DLD1 (cell line): ENCODE data around the gene LRP1B.
"Not testable (repeated sequence)": the region's sequence is repeated elsewhere in the genome, so short reads cannot be mapped to it uniquely, and the experiment has no call there.

Source experiments
- in situ Hi-C: cut with HindIII; loops from 2 replicates; pipeline ENCODE4 v1.10.0; 2017; ENCODE audit warnings: low sequenced_read_pairs

LRP1B gene

GRCh38 chr2:141199711-141200110 is 931.1 kb downstream of the LRP1B start:
- in situ Hi-C loops = no loop called here

GRCh38 chr2:141195087-141195486 is 935.7 kb downstream of the LRP1B start:
- in situ Hi-C loops = no loop called here

GRCh38 chr2:141187075-141187439 is 943.8 kb downstream of the LRP1B start:
- in situ Hi-C loops = no loop called here

DNA sequence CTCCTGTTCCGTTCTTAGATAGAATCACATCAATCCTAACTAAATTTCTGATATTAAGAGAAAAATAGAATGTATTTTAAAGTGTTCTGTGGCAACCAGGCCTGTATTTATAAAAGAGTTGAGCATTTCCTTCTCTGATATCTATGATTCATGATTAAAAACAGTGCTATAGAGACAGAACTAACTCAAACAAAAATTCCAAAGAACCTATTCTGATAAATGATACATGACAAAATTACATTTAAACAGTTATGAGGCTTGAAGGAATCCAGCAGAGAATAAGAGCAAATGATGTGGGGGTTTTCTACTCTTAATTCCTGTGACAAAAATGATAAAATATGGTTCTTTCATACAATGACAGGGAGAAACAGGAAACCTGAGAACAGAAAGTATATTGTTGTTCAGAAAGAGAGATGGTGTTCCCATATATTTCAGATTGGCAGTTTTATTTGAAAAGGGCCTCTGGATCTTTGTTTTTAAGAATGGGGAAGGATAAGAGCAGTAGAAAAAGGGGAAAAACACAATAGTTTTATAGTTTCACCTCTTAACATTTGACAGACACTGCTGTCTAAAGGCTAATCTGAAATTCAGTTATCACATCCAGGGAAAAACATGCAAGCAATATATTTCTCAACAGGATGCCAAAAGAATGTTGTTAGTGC is 944.3 kb downstream of the LRP1B start:
- in situ Hi-C loops = no loop called here

GRCh38 chr2:141182246-141182645 is 948.6 kb downstream of the LRP1B start:
- in situ Hi-C loops = no loop called here

DNA sequence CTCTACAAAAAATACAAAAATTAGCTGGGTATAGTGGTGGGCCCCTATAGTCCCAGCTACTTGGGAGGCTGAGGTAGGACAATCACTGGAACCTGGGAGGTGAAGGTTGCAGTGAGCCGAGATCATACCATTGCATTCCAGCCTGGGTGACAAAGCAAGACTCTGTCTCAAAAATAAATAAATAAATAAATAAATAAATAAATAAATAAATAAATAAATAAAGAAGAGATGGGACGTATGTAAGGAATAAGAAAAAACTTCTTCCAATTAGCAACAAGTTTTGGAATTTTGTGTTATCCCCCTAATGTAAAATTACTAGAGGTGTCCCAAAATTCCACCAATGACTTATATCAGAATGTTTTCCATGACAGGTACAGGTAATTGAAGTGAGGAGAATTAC is 961.7 kb downstream of the LRP1B start:
- in situ Hi-C loops = not testable (repeated sequence)

- in situ Hi-C loops = no loop called here
Measured at GRCh38 chr2:141162314-141162713, 968.5 kb downstream of the LRP1B start.

GRCh38 chr2:141151611-141152286 is 979.1 kb downstream of the LRP1B start:
- in situ Hi-C loops = no loop called here

DNA sequence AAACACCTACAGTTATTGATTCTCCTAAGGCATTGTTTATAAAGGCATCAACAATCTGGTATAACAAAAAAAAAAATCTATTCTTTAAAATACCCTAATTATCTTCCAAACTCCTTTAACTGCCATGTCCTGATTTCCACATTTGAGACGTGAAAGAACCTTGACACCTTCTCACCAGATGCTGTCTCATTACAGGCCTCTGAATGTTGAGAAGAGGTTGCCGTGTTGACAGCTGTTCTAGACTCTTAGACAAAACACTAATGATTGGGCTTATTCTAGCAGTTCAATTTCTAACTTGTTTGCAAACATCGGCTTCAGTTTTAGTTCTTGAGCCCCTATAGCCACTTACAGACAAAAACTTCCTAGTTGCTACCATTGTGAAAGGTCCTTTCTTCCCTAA is 988.8 kb downstream of the LRP1B start:
- in situ Hi-C loops = no loop called here

- in situ Hi-C loops = no loop called here
Measured at GRCh38 chr2:141137122-141137693, 993.6 kb downstream of the LRP1B start.

GRCh38 chr2:141133883-141134282 is 996.9 kb downstream of the LRP1B start:
- in situ Hi-C loops = no loop called here

DNA sequence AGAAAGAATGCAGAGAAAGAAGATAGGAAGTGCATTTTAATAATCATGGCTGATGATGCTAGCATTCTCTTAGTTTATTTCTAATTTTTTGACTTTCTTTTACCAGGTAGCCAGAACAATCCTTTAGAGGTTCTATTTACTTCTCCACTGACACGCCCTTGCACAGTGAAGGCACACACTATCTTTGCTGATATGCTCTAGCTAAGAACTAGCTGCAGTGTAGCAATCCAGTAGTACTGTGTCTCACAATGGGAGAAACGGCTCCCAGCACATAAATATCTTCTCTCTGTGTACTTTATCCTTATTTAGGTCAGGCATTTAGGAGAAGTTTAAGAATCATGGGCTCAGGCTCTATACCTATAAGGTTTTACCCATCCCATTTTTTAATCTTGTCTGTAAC is 1005.4 kb downstream of the LRP1B start:
- in situ Hi-C loops = no loop called here

- in situ Hi-C loops = no loop called here
Measured at GRCh38 chr2:141118836-141119235, 1012.0 kb downstream of the LRP1B start.

GRCh38 chr2:141113301-141113700 is 1017.5 kb downstream of the LRP1B start:
- in situ Hi-C loops = no loop called here

DNA sequence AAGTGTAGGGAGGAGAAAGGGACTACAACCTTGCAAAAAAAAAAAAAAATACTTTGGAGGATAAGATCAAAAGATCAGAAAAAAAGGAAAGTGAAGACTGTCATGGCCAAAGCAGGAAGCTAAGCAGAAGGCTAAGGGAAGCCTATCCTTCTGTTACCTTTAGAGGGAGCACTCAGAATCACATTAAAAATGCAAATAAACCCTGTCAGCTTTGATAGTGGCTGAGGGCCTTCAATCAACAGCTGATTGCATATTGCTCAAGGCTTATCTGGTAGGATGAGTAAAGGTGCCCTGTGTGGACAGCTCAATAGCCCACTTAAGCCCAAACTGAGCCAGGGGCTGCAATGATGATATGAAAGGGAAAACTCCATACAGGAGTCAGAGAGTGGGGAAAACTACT is 1021.2 kb downstream of the LRP1B start:
- in situ Hi-C loops = no loop called here

DNA sequence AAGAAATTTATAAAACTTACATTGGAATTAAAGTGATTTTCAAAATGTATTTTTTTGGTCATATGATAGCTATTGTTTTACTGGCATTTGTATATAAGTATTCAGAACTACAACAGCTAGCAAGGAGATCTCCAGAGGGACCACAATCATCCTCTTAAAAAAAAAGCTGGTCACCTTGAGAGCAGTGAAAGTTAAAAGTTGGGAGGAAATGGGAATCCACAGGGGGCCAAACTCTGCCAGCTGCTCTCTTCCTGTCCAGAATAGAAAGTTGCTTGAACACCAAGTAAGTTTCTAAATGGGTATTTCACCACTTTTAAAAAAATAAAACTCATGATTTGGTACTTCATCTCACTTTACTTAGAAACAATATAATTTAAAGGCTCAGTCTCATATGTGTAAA is 1025.1 kb downstream of the LRP1B start:
- in situ Hi-C loops = no loop called here

- in situ Hi-C loops = no loop called here
Measured at GRCh38 chr2:141103216-141103615, 1027.6 kb downstream of the LRP1B start.

DNA sequence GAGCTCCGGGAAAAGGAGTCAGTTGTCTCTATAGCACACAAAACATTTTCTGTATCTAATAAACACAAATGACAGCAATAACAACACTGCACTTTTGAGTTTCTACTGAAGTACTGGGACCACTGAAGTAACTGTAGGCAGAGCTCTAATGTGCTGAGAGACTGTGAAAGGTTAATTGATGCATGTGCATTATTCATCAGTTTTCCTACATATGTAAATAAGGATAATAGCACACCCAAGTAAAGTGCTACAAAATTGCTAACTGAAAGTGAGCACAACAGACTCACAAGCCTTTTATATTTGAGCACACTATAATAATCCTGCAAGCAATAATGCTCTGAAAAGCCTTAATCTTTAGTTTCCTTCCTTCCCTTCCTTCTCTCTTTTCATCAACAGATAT is 1051.6 kb downstream of the LRP1B start:
- in situ Hi-C loops = no loop called here

DNA sequence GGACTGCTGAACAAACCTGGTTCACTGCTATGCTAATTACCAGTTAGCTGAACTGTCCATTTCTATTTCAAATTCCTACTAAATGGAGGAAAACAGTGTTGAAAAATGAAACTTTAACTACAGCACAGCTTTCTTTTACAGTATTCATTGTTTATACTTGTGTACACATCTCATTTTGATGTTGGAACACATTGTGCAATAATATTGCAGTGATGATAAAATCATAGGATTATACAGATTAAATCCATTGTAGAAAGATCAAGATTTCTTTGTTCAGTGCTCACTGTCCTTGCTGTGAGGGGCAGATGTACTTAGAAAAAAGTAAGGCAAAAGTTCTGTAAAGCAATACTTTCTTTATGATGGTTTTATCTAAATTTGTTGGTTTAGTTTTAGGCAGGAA is 1055.1 kb downstream of the LRP1B start:
- in situ Hi-C loops = no loop called here

DNA sequence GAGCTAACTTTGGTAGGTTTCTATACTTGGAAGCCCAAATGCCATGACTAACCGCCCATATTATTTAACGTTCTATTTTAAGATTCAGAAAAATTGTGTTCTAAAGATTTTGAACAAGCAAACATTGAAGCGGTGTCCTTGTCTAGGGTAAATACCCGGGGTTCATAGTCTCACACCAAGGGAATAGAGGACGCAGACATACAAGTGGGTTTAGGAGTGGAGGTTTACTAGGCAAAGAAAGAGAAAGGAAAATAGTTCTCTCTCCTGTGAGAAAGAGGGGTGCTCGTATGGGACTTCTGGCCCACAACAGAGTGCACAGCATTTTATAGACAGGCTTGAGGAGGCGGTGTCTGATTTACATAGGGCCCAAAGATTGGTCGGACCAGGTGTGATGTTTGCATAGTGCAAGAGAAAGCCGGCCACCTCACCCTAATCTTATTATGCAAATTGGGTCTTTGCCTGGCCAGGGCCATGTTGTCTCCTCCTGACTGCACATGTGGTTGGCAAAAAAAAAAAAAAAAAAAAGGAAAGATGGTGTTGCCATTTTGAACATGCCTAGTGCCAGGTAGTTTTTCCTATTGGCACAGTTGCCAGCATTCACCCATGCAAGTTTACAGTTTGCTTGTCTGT is 1062.6 kb downstream of the LRP1B start:
- in situ Hi-C loops = no loop called here

- in situ Hi-C loops = no loop called here
Measured at GRCh38 chr2:141065042-141065441, 1065.8 kb downstream of the LRP1B start.

DNA sequence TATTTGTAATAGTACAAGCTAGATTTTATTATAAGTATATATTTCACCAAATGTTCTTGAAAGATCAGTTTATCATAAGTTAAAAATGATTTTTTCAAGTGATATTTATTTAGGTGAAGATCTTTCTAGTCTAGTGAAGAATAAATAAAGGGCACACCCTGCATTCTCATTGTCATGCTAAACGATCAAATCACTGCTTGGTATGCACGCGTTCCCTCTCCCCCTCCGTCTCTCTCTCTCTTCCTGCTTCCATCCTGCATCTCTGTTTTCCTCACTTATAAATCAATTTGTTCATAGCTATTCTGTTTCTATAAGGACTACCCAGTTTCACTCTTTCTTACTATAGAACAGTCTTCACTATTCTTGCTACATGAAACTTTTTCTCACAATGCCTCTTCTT is 1067.4 kb downstream of the LRP1B start:
- in situ Hi-C loops = no loop called here
